Measurements from ENCODE around the gene GFAP.
A peak's percentile ranks its signal among the peaks of the same experiment; 100 is the strongest.

GFAP gene

GRCh38 chr17:44912763-44913544 lies 2.3 kb downstream of the GFAP start:
- DNase-seq: no peak

GRCh38 chr17:44911133-44912001 lies 3.9 kb downstream of the GFAP start:
- no peak for DNase-seq

- no peak for DNase-seq
These were observed 4.8 kb downstream of the GFAP start for GRCh38 chr17:44910231-44911106.

GRCh38 chr17:44909681-44910144 lies 5.6 kb downstream of the GFAP start:
- DNase-seq: no peak

GRCh38 chr17:44908761-44909326 lies 6.5 kb downstream of the GFAP start:
- DNase-seq: no peak

- no peak for DNase-seq
These were observed 7.4 kb downstream of the GFAP start for GRCh38 chr17:44907729-44908470.

- no peak for DNase-seq
These were observed 8.3 kb downstream of the GFAP start for GRCh38 chr17:44906763-44907728.

- no peak for DNase-seq
These were observed 9.2 kb downstream of the GFAP start for GRCh38 chr17:44906010-44906646.

GRCh38 chr17:44905006-44906000 lies 10.0 kb downstream of the GFAP start:
- DNase-seq: no peak

GRCh38 chr17:44904001-44904984 lies 11.0 kb downstream of the GFAP start:
- DNase-seq: no peak

- no peak for DNase-seq
These were observed 12.2 kb downstream of the GFAP start for GRCh38 chr17:44903012-44903685.

GRCh38 chr17:44902135-44902760 lies 13.1 kb downstream of the GFAP start:
- no peak for DNase-seq

- no peak for DNase-seq
These were observed 13.8 kb downstream of the GFAP start for GRCh38 chr17:44901411-44901921.

GRCh38 chr17:44900894-44901293 lies 14.4 kb downstream of the GFAP start:
- peak in 1 of 2 experiments; percentile 50 for DNase-seq

GRCh38 chr17:44899074-44899782 lies 16.1 kb downstream of the GFAP start, which contains the start of gene EFTUD2:
TSS of gene EFTUD2 (minus strand) at chr17:44899445. CDS start at chr17:44894521, 4,924 bp downstream.
- peak; percentile 92 for DNase-seq
